Hair follicle dermal papilla cell (primary cell): ENCODE measurements around the gene C1orf116. TPM values are rescaled to one million over a fixed set of nuclear protein-coding genes. Genes with fewer than 3 reads are reported as not detected.

ENCODE experiments used
- total RNA-seq: library from RNA; depleted of rRNA; stranded (reverse); fragments of >200 nt; gene quantifications from 2 replicates; pipeline ENCODE4 v1.2.3, GENCODE V29; 2012

The C1orf116 gene
- total RNA-seq: 0.12 and 0.16 TPM in 2 replicates

DNA sequence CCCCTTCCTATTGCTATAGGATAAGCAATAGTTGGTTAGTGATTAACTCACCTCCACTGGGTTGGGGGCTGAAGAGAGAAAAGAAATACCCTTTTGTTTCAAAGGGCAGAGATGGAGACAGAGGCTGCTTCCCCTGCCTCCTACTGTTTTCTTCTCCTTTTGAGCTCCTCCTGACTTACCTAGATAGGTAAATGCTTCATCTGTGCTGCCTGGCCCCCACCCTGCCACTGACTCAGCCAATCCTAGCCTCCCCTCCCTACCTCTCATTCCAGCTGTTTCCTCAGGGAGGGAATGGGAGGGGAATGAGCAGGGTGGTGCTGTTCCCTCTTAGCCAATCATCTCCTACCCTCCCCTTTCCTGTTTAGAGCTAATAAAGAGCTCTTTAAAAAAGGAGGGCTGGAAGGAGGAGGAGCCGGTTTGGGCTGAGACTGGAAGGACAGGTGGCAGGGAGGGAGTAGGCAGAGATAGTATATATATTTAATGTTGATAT lies at the start of gene C1orf116:
Gene C1orf116, minus strand, starts transcription at position 229 of the 490 bp plus-strand sequence. CDS start 5,158 bp downstream, outside the sequence.

DNA sequence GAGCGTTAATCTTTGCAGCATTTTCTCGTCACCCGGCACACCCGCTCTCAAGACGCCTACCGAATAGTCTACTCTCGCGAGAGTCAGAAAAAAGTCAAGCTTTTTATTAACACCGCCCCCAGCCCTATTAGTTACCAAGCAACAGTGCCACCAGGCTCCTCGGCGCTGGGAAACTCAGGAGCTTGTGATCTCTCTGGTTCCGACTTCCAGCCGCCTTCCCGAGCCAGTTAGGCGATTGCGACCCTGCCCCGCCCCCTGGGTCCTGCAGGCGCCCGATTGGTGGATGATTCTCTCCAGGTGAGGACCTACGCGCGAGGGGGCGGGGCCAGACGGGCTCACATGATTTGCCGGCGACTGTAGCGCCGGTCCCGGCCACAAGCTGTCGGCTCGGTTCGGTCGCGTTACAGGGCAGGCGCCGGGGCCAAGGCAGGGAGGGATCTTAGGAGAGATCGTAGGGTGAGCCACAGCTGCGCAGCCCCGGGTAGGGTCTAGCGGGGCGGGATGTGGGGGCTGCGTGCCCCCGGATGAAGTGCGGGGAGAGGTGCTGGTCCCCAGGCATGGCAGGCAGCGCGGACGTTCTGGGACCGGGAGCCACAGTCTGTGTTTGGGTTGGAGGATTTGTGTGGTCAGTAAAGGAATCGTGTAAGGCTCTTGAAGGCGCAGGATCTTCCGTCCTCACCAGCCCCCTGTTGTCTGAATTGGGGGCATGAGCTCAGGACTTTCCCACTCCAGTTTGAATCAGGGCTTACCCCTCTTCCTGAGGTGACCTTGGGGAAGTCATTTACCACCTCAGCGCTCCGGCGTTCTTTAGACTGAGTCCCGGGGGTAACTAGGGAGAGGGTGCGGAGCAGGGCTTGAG lies 20.6 kb upstream of the C1orf116 start, which contains the start of gene PFKFB2:
Gene PFKFB2, plus strand, starts transcription at position 365 of the 859 bp plus-strand sequence. CDS start 1,443 bp downstream, outside the sequence.

DNA sequence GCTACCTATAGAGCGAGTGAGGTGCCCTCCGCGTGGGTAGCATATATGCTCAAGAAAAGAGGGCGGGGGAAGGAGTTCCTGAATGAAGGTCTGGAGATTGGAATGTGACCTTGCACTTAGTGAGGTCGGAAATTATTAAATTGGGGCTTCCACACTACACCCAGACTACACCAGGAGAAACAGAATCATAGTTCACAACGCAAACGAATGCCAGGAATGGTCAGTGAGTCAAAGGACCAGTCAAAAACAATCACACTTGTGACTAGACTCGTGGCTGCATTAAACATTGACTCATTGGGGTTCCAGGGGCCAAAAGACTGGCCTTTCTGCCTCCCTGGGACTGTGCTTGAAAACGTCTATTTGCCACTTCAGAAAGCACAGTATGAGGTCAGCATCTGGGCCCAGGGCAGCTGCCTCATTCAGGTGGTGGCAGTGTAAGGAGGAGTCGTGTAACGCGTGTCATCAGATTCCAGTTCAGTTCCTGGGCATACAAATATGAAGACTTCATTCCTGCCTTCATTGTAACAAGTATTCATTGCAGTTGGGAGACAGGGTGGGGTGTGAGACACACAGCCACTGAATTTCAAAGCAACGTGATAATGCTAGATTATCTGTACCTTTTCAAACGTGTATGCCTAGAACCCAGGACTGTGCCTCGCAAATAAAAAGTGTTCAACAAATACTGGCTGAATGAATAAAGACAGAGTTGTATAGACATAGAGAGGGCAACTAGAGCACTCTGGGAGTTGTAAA lies 18.8 kb upstream of the C1orf116 start, which contains the start of gene YOD1:
Gene YOD1, minus strand, starts transcription at position 18 of the 753 bp plus-strand sequence. CDS start 178 bp downstream, outside the sequence.

DNA sequence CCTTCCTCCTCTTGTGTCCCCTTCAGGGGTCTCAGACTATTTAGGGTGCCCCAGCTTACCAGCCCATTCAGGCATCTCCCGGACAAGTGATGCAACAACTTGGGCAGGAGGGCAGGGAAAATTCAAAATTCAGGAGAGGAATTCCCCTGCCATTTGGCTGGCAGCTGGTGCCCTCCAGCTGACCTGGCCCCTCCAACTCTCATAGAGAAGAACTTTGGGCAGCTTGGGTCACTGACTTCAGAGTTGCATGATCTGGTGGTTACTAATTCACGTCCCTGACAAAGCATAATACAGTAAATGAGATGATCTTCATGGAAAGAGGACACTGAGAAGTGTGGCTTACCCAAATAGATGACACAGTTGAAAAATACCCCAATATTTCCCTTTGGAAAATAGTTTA lies 62.1 kb downstream of the C1orf116 start, which contains the start of gene FCAMR:
Gene FCAMR, minus strand, starts transcription at position 15 of the 400 bp plus-strand sequence. CDS start 335 bp downstream, outside the sequence.

Other genes with a start within 250 kb of the C1orf116 start
- not detected in 2 replicates for gene IL20, start 167.1 kb downstream of the C1orf116 start, total RNA-seq
- 0.16 TPM in 1 of 2 replicates, not detected in the other for gene IL24, start 135.3 kb downstream of the C1orf116 start, total RNA-seq
- gene FCMR, start 110.8 kb downstream of the C1orf116 start, total RNA-seq: 0.32 and 0.73 TPM in 2 replicates
- gene PIGR, start 86.3 kb downstream of the C1orf116 start, total RNA-seq: under 0.01 TPM in 1 of 2 replicates, not detected in the other
- gene FCAMR, start 62.3 kb downstream of the C1orf116 start, total RNA-seq: not detected in 2 replicates
- 11.2 and 12.8 TPM in 2 replicates for gene YOD1, start 18.5 kb upstream of the C1orf116 start, total RNA-seq
- 8.1 and 15.7 TPM in 2 replicates for gene PFKFB2, start 20.5 kb upstream of the C1orf116 start, total RNA-seq
- 0.24 and 0.32 TPM in 2 replicates for gene C4BPB, start 56.1 kb upstream of the C1orf116 start, total RNA-seq
- gene C4BPA, start 71.5 kb upstream of the C1orf116 start, total RNA-seq: not detected in 2 replicates